GM06990 (cell line): ENCODE results near the gene KRT6C.

Experiments
- DNase-seq: peaks from one replicate; pipeline ENCODE4 v3.0.0-alpha.2; 2011; ENCODE audit not compliant: insufficient read length; ENCODE audit errors: extremely low read depth
- H3K27me3 ChIP-seq: replicated peaks from 2 replicates; pipeline ENCODE4 v1.6.0; 2011; ENCODE audit warnings: low read length; ENCODE audit not compliant: control insufficient read depth, insufficient read depth
- H3K36me3 ChIP-seq: 2 replicates; pipeline ENCODE4 v1.5.1; 2011; ENCODE audit warnings: low read length; ENCODE audit not compliant: control insufficient read depth, insufficient read depth
- H3K4me3 ChIP-seq: replicated peaks from 2 replicates; pipeline ENCODE4 v1.5.1; 2011; ENCODE audit warnings: low read depth, mild to moderate bottlenecking, control low read depth, low read length
- TF ChIP-seq, protein P1 (sequence below): IDR thresholded peaks from 2 replicates; pipeline ENCODE4 v1.5.1; 2011; ENCODE audit warnings: low read length, control low read depth, mild to moderate bottlenecking, inconsistent platforms; ENCODE audit not compliant: insufficient read depth, poor library complexity, severe bottlenecking

Gene KRT6C

GRCh38 chr12:52436000-52436827, 37.4 kb downstream of the KRT6C start:
- TF ChIP-seq, protein P1, sequence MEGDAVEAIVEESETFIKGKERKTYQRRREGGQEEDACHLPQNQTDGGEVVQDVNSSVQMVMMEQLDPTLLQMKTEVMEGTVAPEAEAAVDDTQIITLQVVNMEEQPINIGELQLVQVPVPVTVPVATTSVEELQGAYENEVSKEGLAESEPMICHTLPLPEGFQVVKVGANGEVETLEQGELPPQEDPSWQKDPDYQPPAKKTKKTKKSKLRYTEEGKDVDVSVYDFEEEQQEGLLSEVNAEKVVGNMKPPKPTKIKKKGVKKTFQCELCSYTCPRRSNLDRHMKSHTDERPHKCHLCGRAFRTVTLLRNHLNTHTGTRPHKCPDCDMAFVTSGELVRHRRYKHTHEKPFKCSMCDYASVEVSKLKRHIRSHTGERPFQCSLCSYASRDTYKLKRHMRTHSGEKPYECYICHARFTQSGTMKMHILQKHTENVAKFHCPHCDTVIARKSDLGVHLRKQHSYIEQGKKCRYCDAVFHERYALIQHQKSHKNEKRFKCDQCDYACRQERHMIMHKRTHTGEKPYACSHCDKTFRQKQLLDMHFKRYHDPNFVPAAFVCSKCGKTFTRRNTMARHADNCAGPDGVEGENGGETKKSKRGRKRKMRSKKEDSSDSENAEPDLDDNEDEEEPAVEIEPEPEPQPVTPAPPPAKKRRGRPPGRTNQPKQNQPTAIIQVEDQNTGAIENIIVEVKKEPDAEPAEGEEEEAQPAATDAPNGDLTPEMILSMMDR, result no peak
- no peaks in the 10 kb centered on the region; the same call in 1 of the 2 replicates for H3K27me3 ChIP-seq
- no peak overlapping the region for H3K4me3 ChIP-seq
- no peaks in the 10 kb centered on the region for H3K36me3 ChIP-seq
- no peak for DNase-seq

GRCh38 chr12:52435659-52435999, 38.0 kb downstream of the KRT6C start:
- no peak for DNase-seq
- no peaks in the 10 kb centered on the region; the same call in 1 of the 2 replicates for H3K27me3 ChIP-seq
- no peak overlapping the region for H3K4me3 ChIP-seq
- no peaks in the 10 kb centered on the region for H3K36me3 ChIP-seq
- TF ChIP-seq, protein P1, result no peak

DNA sequence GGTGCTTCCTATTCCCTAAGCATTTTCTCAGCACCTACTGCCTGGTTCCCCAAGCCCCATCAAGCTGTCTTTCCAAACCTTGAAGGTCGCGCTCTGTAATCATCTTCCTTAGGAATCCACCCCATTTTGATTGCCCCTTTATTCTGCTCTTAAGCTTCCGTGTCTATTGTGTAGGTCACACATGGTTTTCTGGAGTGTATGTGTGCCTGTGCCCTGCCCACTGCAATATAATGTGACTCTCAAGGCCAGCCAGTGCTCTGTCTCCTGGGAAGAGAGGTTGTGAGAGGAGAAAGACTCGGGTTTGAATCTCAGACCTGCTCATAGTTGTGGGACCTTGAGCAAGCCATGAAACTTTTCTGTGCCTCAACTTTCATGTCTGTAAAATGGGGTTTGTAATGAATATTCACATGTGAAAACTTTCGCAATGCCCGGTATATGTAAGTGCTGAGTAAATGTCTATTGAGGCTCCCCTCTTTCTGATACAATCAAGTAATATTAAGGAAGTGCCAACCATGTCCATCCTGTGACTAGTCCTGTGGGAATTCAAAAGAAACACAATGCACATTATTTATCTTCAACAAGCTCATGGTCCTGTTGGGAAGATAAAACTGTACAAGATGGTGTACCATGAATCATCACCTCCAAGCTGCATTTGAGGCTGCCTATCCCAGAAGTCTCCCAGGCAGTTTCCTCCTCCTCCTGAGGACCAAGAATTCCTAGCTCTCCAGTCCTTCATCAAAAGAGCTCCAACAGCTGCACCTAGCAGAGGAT, 38.7 kb downstream of the KRT6C start:
- no peak for DNase-seq
- TF ChIP-seq, protein P1, result no peak
- no peaks in the 10 kb centered on the region; the same call in 1 of the 2 replicates for H3K27me3 ChIP-seq

GRCh38 chr12:52434081-52434733, 39.4 kb downstream of the KRT6C start, which contains the start of gene KRT75:
KRT75 (minus strand) TSS chr12:52434371; CDS start chr12:52434304, 67 bp downstream.
- DNase-seq, result no peak

More for the DNA sequence above, 38.7 kb downstream of the KRT6C start:
- Histone ChIP-seq H3K4me3 (no peak overlapping the region), H3K36me3 (no peaks in the 10 kb centered on the region)

DNA sequence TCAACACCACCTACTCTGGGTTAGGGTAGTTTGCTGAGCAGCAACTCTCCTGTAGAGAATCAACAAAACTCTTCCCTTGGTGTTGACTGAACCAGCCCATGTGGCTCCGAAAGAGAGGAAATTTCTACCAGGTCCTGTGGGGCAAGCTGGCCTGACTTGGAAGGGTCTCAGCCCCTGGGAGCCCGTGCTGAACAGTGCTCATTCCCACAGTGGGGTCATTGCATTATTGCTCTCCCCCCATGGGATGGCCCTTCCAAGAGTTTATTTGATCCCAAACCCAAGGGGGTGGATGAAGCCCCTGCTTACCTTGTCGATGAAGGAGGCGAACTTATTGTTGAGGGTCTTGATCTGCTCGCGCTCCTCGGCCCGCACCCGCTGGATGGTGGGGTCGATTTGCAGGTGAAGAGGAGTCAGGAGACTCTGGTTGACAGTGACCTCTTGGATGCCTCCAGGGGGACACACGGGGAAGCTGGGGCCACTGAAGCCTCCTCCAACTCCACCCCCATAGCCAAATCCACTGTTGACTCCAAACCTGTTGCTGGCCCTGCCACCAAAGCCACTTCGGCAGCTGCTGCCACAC, 40.0 kb downstream of the KRT6C start:
- no peaks in the 10 kb centered on the region; the same call in none of the 2 replicates for H3K27me3 ChIP-seq
- TF ChIP-seq, protein P1, result no peak
- H3K4me3 ChIP-seq, result no peak overlapping the region
- no peaks in the 10 kb centered on the region for H3K36me3 ChIP-seq
- DNase-seq, result no peak

More at GRCh38 chr12:52434081-52434733, 39.4 kb downstream of the KRT6C start, which contains the start of gene KRT75:
- no peaks in the 10 kb centered on the region for H3K36me3 ChIP-seq
- no peaks in the 10 kb centered on the region; the same call in 1 of the 2 replicates for H3K27me3 ChIP-seq
- TF ChIP-seq, protein P1, result no peak
- no peak within 1 kb of the TSS for H3K4me3 ChIP-seq
